SU-DHL-6 (cell line): ENCODE data around the gene RNF17.

Experiments
- H2AFZ ChIP-seq: fragments of 200-600 bp; sonication (generic); 2 replicates; pipeline ENCODE4 v1.6.1; 2014; ENCODE audit warnings: low read depth, mild to moderate bottlenecking, moderate library complexity, mixed read lengths, antibody characterized with exemption, low read length; ENCODE audit not compliant: severe bottlenecking
- H3F3A ChIP-seq: fragments of 200-600 bp; shearing (Covaris generic); 2 replicates; pipeline ENCODE4 v1.6.0; 2016; ENCODE audit warnings: antibody characterized with exemption, mild to moderate bottlenecking; ENCODE audit not compliant: insufficient read depth
- H3K27ac ChIP-seq: fragments of 200-600 bp; sonication (generic); 2 replicates; pipeline ENCODE4 v1.5.1; 2016; ENCODE audit warnings: low read depth, mild to moderate bottlenecking, low read length, moderate library complexity, mixed read lengths
- H3K27me3 ChIP-seq: fragments of 200-600 bp; sonication (generic), shearing (Covaris generic); 2 replicates; pipeline ENCODE4 v1.6.0; 2014; ENCODE audit warnings: mild to moderate bottlenecking, low read length
- H3K36me3 ChIP-seq: fragments of 200-600 bp; sonication (generic); 2 replicates; pipeline ENCODE4 v1.6.1; 2014; ENCODE audit warnings: mild to moderate bottlenecking, low read length, mixed read lengths
- H3K4me2 ChIP-seq: fragments of 300-600, 200-600 bp; shearing (Covaris generic), sonication (generic); 2 replicates; pipeline ENCODE4 v1.6.0; 2014; ENCODE audit warnings: low read length, low read depth, mild to moderate bottlenecking; ENCODE audit not compliant: poor library complexity, severe bottlenecking
- H3K4me3 ChIP-seq: fragments of 200-600 bp; sonication (generic); 2 replicates; pipeline ENCODE4 v1.5.1; 2014; ENCODE audit warnings: antibody characterized with exemption, low read length, mild to moderate bottlenecking, mixed read lengths; ENCODE audit not compliant: insufficient read depth, poor library complexity, severe bottlenecking
- H3K79me2 ChIP-seq: fragments of 200-600 bp; sonication (generic); 2 replicates; pipeline ENCODE4 v1.6.1; 2014; ENCODE audit warnings: mild to moderate bottlenecking, low read length, moderate library complexity; ENCODE audit not compliant: insufficient read depth
- H3K9ac ChIP-seq: fragments of 200-600 bp; sonication (generic); 2 replicates; pipeline ENCODE4 v1.7.0; 2014; ENCODE audit warnings: mild to moderate bottlenecking, low read length
- H3K9me2 ChIP-seq: fragments of 200-600 bp; sonication (generic); replicated peaks from 2 replicates; pipeline ENCODE4 v1.6.1; 2014; ENCODE audit warnings: low read length; ENCODE audit not compliant: insufficient read depth
- H3K9me3 ChIP-seq: fragments of 200-600 bp; sonication (generic); 2 replicates; pipeline ENCODE4 v1.6.1; 2014; ENCODE audit warnings: low read length, mixed read lengths; ENCODE audit not compliant: insufficient read depth
- H4K20me1 ChIP-seq: fragments of 200-600 bp; sonication (generic); 2 replicates; pipeline ENCODE4 v1.6.1; 2014; ENCODE audit warnings: low read depth, mild to moderate bottlenecking, antibody characterized with exemption, low read length, moderate library complexity, mixed read lengths
- EZH2phosphoT487 ChIP-seq: fragments of 200-600 bp; sonication (generic), shearing (Covaris generic); conservative IDR thresholded peaks from 2 replicates; pipeline ENCODE4 v1.6.1; 2018; ENCODE audit warnings: mild to moderate bottlenecking, antibody characterized with exemption, low read length, moderate library complexity, mixed read lengths
- TF ChIP-seq, protein P1 (sequence below): fragments of 200-600 bp; sonication (generic); IDR thresholded peaks from one replicate; pipeline ENCODE4 v1.5.1; 2017; ENCODE audit warnings: antibody characterized with exemption, mild to moderate bottlenecking, low read length, moderate library complexity; ENCODE audit not compliant: insufficient read depth, poor library complexity, severe bottlenecking

The RNF17 gene

DNA sequence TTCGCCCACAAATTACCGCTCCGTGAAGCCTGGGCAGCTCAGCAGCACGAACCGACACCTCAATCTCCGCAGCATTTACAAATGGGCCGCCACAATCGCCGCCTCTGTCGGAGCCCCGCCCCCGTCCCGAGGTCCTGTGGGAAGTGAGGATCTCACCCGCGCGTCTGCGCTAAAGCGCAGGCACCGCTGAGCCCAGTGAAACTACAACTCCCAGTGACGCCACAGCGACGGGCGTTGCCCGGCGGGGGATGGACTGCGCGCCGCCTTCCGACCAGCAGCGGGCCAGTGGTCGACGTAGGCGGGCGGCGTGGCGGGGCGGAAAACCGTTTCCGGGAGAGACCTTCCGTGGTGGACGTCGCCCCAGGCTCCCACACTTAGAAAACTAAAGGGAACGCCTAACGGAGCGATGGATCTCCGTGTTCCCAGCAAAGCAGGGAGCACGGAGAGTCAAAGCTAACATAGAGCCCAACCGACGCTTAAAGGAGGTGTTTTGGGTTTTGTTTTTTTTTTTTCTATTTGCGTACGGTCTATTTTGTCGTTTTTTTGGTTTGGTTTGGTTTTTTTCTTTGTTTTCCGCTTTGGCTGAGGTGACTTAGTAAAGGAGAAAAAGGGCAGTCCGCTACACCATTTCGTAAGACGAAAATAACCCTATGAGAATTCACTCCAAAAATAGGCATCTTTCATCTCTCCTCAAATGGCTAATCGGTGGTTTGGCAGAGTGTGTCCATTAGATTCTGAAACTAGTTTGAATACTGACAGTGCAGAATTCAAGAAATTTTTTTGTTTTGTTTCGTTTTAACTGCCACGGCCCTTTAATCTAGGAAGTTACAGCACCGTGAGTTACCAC lies 159.0 kb downstream of the RNF17 start:
- no peak for TF ChIP-seq EZH2phosphoT487
- TF ChIP-seq, protein P1, sequence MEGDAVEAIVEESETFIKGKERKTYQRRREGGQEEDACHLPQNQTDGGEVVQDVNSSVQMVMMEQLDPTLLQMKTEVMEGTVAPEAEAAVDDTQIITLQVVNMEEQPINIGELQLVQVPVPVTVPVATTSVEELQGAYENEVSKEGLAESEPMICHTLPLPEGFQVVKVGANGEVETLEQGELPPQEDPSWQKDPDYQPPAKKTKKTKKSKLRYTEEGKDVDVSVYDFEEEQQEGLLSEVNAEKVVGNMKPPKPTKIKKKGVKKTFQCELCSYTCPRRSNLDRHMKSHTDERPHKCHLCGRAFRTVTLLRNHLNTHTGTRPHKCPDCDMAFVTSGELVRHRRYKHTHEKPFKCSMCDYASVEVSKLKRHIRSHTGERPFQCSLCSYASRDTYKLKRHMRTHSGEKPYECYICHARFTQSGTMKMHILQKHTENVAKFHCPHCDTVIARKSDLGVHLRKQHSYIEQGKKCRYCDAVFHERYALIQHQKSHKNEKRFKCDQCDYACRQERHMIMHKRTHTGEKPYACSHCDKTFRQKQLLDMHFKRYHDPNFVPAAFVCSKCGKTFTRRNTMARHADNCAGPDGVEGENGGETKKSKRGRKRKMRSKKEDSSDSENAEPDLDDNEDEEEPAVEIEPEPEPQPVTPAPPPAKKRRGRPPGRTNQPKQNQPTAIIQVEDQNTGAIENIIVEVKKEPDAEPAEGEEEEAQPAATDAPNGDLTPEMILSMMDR = no peak
- H3K4me3 ChIP-seq = peak overlapping the region; percentile 74
- no peaks in the 10 kb centered on the region for H3K36me3 ChIP-seq
- peak overlapping the region; percentile 97 for H3K4me2 ChIP-seq
- peaks cover 12% of the 10 kb centered on the region for H3F3A ChIP-seq
- no peaks in the 10 kb centered on the region for H3K9me2 ChIP-seq
- peak overlapping the region; percentile 89 for H3K9ac ChIP-seq
- H3K79me2 ChIP-seq = peaks cover 45% of the 10 kb centered on the region
- H3K27me3 ChIP-seq = no peaks in the 10 kb centered on the region
- 0 out of 2 replicates have a peak, but pooled peaks cover under 1% of the 10 kb centered on the region for H4K20me1 ChIP-seq
- no peaks in the 10 kb centered on the region for H3K9me3 ChIP-seq
- peak overlapping the region; percentile 86 for H2AFZ ChIP-seq
- H3K27ac ChIP-seq = peak overlapping the region; percentile 92

DNA sequence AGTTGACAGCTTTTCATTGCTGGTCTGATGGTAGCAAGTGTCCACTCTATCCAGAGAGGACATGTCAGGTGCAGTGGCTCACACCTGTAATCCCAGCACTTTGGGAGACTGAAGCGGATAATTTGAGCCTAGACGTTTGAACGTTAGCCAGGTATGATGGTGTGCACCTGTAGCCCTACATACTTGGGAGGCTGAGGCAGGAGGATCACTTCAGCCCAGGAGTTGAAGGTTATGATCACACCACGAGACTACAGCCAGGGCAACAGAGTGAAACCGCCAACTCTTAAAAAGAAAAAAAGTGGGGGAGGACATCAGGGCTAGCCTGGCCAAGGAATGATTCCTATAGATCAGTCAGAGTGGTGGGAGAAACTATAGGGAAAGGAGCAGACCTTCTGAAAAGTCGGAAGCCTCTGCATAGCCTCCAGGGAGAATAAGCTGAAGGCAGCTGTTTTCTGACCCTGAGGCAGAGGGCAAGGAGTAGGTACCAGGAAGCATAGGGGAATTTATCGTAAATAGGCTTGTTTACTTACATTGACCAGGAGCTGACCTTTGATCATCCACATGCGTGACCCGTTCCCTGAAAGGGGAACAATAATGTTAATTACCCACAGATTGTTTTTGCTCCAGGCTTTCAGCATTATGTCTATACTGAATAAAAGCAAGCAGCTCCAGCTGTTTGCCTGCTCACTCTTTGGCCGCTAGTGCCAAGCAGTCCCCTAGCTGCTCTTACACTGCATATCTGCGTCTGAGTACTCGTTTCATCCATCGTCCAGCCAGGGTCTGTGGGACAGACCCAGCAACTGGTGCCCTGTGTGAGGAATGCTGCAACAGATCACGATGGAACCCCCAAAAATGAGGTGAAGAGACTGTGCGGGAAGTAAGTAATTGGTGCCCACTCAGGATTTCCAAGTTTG lies 161.6 kb downstream of the RNF17 start:
- Histone ChIP-seq H3K79me2 (peaks cover 19% of the 10 kb centered on the region), H3K4me2 (no peak overlapping the region), H3K27ac (no peak overlapping the region), H3K9me2 (no peaks in the 10 kb centered on the region), H3F3A (peaks cover 12% of the 10 kb centered on the region), H3K36me3 (no peaks in the 10 kb centered on the region), H3K9me3 (no peaks in the 10 kb centered on the region), H2AFZ (no peak overlapping the region), H3K4me3 (no peak overlapping the region), H4K20me1 (no peaks in the 10 kb centered on the region), H3K9ac (no peak overlapping the region), H3K27me3 (no peaks in the 10 kb centered on the region)
- TF ChIP-seq, protein P1 = no peak

DNA sequence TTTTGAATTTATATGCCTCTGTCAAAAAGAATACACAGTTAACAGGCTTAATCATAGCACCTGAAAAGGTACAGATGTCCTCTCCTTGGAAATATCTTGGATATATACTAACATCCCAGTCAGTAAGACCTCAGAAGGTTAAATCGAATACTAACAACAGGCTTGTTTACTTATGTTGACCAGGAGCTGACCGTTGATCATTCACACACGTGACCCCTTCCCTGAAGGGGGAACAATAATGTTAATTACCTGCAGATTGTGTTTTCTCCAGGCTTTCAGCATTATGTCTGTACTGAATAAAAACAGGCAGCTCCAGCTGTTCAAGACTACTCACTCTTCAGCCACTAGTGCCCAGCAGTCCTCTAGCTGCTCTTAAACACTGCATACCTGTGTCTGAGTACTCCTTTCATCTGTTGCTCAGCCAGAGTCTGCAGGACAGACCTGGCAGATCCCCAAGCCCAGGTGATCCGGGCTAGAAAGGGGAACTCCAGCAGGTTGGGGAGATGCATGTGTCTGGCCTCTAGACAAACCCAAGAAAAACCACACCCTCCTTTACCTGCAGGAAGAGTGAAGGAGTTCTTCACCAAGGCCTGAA lies 163.9 kb downstream of the RNF17 start:
- Histone ChIP-seq H3K27me3 (no peaks in the 10 kb centered on the region), H3K4me2 (no peak overlapping the region), H3K27ac (no peak overlapping the region)

More for the DNA sequence above, 163.9 kb downstream of the RNF17 start:
- Histone ChIP-seq H3K9ac (no peak overlapping the region), H4K20me1 (no peaks in the 10 kb centered on the region), H3K36me3 (no peaks in the 10 kb centered on the region), H3K9me3 (no peaks in the 10 kb centered on the region), H3K4me3 (no peak overlapping the region), H3K79me2 (no peaks in the 10 kb centered on the region), H3K9me2 (no peaks in the 10 kb centered on the region), H3F3A (peaks cover 12% of the 10 kb centered on the region), H2AFZ (no peak overlapping the region)
- TF ChIP-seq EZH2phosphoT487 = no peak
- TF ChIP-seq, protein P1 = no peak
